T-helper 2 cell treated with Interferon-gamma antibody and Interleukin-4, amounts not matched to agents 5 μg/mL and 100 μg/mL, for 36 hours (primary cell): ENCODE measurements around the gene TCTA.
"Not testable (repeated sequence)": the region's sequence is repeated elsewhere in the genome, so short reads cannot be mapped to it uniquely, and the experiment has no call there.

Experiments used
- DNase-seq: peaks from one replicate; pipeline ENCODE4 v3.0.0; 2021; ENCODE audit warnings: low spot score
- H3K27ac Mint-ChIP-seq: one replicate; pipeline ENCODE4 v1.8.0; 2021; ENCODE audit warnings: mild to moderate bottlenecking, mixed read lengths
- H3K27me3 Mint-ChIP-seq: one replicate; pipeline ENCODE4 v1.8.0; 2021; ENCODE audit warnings: low read depth, mixed read lengths
- H3K36me3 Mint-ChIP-seq: one replicate; pipeline ENCODE4 v1.8.0; 2021; ENCODE audit warnings: low read depth, mixed read lengths
- H3K4me1 Mint-ChIP-seq: one replicate; pipeline ENCODE4 v1.8.0; 2021; ENCODE audit warnings: low read depth, mixed read lengths
- H3K4me3 Mint-ChIP-seq: one replicate; pipeline ENCODE4 v1.8.0; 2022; ENCODE audit warnings: mild to moderate bottlenecking, moderate library complexity, mixed read lengths
- H3K9me3 Mint-ChIP-seq: one replicate; pipeline ENCODE4 v1.8.0; 2021; ENCODE audit warnings: mixed read lengths

Gene TCTA

DNA sequence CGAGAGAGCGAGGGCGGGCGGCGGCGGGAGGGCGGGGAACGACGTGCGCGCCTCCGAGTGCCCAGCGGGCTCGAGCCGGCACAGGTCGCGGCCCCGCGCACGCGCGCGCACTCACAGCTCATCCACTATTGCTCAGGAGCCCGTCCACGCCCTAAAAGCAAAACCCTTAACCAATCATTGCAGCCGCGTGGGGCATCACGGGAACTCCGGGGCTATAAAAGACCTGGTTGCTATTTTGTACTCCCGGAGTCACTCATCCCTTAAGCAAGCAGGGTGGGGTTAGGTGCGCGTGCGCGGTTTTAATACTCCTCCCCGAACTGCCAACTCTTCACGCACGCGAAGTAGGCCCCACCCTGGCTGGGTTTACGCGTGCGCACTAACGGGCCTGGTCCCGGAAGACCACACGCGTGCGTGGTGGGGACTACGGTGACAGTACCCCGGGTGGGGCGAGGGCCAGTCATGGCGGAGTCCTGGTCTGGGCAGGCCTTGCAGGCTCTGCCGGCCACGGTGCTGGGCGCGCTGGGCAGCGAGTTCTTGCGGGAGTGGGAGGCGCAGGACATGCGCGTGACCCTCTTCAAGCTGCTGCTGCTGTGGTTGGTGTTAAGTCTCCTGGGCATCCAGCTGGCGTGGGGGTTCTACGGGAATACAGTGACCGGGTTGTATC, at the start of gene TCTA, which contains the start of gene RHOA:
Gene TCTA, plus strand, starts transcription at position 456 of the 664 bp plus-strand sequence. Its CDS starts 4 bp downstream, at position 460.
Gene RHOA, minus strand, starts transcription at position 9 of the 664 bp plus-strand sequence. CDS start 36,387 bp downstream, outside the sequence.
- Mint-ChIP-seq H3K36me3 (peaks cover 51% of the 10 kb centered on the region), H3K27ac (peak within 1 kb of the TSS; percentile 90), H3K4me1 (peaks cover 51% of the 10 kb centered on the region), H3K4me3 (peak within 1 kb of the TSS; percentile 94), H3K27me3 (no peaks in the 10 kb centered on the region), H3K9me3 (no peaks in the 10 kb centered on the region)
- DNase-seq = peak; percentile 99

- Mint-ChIP-seq H3K27me3 (no peaks in the 10 kb centered on the region), H3K4me3 (no peak overlapping the region), H3K9me3 (no peaks in the 10 kb centered on the region), H3K36me3 (peaks cover 65% of the 10 kb centered on the region), H3K27ac (no peak overlapping the region), H3K4me1 (peaks cover 23% of the 10 kb centered on the region)
- DNase-seq = no peak
Observed at GRCh38 chr3:49362561-49362960, 49.7 kb upstream of the TCTA start.

- H3K4me1 Mint-ChIP-seq = peaks cover 8% of the 10 kb centered on the region
- no peaks in the 10 kb centered on the region for H3K27me3 Mint-ChIP-seq
- no peaks in the 10 kb centered on the region for H3K9me3 Mint-ChIP-seq
- H3K4me3 Mint-ChIP-seq = no peak overlapping the region
- no peak for DNase-seq
- no peak overlapping the region for H3K27ac Mint-ChIP-seq
- H3K36me3 Mint-ChIP-seq = peaks cover 71% of the 10 kb centered on the region
Observed at GRCh38 chr3:49370585-49371290, 41.5 kb upstream of the TCTA start.

DNA sequence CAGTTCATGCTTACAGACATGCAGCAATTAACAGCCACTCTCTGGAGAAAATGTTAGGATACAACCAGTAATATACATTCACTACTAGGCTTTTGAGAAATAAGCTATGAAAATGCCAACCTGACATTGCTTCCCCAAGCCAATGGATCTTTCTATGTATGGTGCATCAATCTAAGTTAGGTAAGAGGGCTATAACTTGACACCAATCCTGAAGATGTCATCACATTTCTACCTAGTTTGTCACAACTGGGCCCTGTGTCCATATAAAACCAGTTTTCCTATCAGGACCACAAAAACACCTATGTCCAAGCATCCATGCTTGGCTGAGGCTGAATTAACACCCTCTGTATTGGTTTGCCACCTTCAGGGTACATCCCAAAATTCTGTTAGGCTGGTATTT, 40.3 kb upstream of the TCTA start:
- peaks cover 59% of the 10 kb centered on the region for H3K36me3 Mint-ChIP-seq
- no peak for DNase-seq
- no peak overlapping the region for H3K27ac Mint-ChIP-seq
- H3K27me3 Mint-ChIP-seq = no peaks in the 10 kb centered on the region
- H3K4me3 Mint-ChIP-seq = no peak overlapping the region
- peaks cover 8% of the 10 kb centered on the region for H3K4me1 Mint-ChIP-seq
- H3K9me3 Mint-ChIP-seq = no peaks in the 10 kb centered on the region

DNA sequence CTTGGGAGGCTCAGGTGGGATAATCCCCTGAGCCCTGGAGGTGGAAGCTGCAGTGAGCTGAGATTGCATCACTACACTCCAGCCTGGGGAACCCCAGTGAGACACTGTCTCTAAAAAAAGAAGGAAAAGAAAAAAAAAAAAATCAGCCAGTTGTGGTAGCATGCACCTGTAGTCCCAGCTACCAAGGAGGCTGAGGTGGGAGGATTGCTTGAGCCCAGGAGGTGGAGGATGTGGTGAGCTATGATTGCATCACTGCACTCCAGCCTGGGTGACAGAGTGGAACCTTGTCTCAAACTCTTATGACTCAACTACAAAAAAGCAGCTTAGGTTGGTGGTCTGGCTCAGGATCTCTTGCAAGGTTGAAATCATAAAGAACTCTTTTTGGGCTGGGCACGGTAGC, 34.7 kb upstream of the TCTA start:
- peak; percentile 47 for DNase-seq
- H3K4me3 Mint-ChIP-seq = no peak overlapping the region
- peak overlapping the region; percentile 52 for H3K27ac Mint-ChIP-seq
- peaks cover 46% of the 10 kb centered on the region for H3K36me3 Mint-ChIP-seq
- peaks cover 16% of the 10 kb centered on the region for H3K4me1 Mint-ChIP-seq
- H3K9me3 Mint-ChIP-seq = no peaks in the 10 kb centered on the region
- no peaks in the 10 kb centered on the region for H3K27me3 Mint-ChIP-seq

DNA sequence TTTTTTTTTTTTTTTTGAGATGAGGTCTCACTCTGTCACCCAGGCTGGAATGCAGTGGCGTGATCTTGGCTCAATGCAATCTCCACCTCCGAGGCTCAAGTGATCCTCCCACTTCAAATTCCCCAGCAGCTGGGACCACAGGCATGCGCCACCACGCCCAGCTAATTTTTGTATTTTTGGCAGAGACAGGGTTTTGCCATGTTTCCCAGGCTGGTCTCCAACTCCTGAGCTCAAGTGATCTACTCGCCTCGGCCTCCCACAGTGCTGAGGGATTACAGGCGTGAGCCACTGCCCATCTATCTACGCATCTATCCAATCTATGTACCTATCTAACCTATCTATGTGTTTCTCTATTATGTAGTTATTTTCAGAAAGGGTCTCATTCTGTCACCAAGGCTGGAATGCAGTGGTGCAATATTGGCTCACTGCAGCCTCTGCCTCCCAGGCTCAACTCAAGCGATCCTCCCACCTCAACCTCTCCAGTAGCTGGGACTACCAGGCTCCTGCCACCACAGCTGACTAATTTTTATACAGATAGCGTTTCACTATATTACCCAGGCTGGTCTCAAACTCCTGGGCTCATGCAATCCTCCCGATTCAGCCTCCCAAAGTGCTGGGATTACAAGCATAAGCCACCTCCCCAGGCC, 33.9 kb upstream of the TCTA start:
- H3K9me3 Mint-ChIP-seq = no peaks in the 10 kb centered on the region
- no peak overlapping the region for H3K27ac Mint-ChIP-seq
- H3K4me1 Mint-ChIP-seq = peaks cover 16% of the 10 kb centered on the region
- H3K27me3 Mint-ChIP-seq = no peaks in the 10 kb centered on the region
- DNase-seq = no peak
- no peak overlapping the region for H3K4me3 Mint-ChIP-seq
- peaks cover 40% of the 10 kb centered on the region for H3K36me3 Mint-ChIP-seq

DNA sequence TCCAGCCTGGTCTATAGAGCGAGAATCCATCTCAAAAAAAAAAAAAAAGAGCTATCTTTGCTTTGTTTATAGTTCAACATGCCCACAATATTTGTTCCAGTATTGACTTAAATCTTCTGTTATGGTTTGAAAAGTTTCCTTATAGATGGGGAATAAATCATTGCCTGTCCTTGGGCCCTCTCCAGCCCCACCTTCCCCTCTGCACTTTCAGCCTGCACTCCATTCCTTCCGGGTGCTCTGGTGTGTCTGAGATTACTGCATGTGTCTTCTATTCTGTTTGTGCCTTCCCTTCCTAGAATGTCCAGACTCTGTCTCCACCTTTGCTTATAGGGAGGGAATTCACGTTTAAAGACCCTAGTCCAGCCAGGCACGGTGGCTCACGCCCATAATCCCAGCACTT, 28.8 kb upstream of the TCTA start:
- Mint-ChIP-seq H3K4me3 (no peak overlapping the region), H3K27ac (no peak overlapping the region), H3K9me3 (no peaks in the 10 kb centered on the region), H3K27me3 (no peaks in the 10 kb centered on the region), H3K36me3 (peaks cover 28% of the 10 kb centered on the region), H3K4me1 (peaks cover 16% of the 10 kb centered on the region)
- DNase-seq = no peak

GRCh38 chr3:49385617-49386016, 26.6 kb upstream of the TCTA start:
- Mint-ChIP-seq H3K4me1 (peaks cover 11% of the 10 kb centered on the region), H3K4me3 (no peak overlapping the region), H3K27me3 (no peaks in the 10 kb centered on the region), H3K27ac (no peak overlapping the region), H3K9me3 (no peaks in the 10 kb centered on the region), H3K36me3 (peaks cover 24% of the 10 kb centered on the region)
- no peak for DNase-seq

DNA sequence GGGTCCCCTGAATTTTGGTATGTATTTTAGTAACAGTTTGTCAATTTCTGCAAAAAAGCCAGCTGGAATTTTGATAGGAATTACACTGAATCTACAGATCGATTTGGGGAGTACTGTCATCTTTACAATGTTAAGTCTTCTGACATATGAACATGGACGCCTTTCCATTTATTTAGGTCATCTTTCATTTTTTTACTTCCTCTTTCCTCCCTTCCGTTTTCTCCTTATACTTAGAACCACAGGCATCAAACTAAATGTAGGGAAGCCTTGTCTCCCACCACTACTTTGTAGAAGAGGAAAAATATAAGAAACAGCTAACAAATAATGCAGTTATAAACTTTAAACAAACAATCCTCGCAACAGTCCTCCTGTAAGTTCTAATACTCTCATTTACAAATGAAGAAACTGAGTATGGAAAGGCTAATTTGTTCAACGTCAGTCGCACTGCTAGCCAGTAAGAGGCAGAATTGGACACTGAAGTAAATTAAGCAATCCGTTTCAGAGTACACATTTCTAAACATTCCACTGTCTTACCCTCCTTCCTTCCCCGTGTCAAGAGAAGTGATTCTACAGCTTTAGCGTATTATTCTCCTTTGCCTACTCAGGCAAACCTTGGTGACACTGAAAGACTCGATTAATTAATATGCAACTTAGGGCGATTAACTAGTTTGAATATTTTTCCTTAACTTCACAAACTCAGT, 26.0 kb upstream of the TCTA start:
- H3K27me3 Mint-ChIP-seq = no peaks in the 10 kb centered on the region
- H3K9me3 Mint-ChIP-seq = no peaks in the 10 kb centered on the region
- H3K36me3 Mint-ChIP-seq = peaks cover 24% of the 10 kb centered on the region
- peaks cover 11% of the 10 kb centered on the region for H3K4me1 Mint-ChIP-seq
- no peak overlapping the region for H3K4me3 Mint-ChIP-seq
- H3K27ac Mint-ChIP-seq = no peak overlapping the region
- no peak for DNase-seq

DNA sequence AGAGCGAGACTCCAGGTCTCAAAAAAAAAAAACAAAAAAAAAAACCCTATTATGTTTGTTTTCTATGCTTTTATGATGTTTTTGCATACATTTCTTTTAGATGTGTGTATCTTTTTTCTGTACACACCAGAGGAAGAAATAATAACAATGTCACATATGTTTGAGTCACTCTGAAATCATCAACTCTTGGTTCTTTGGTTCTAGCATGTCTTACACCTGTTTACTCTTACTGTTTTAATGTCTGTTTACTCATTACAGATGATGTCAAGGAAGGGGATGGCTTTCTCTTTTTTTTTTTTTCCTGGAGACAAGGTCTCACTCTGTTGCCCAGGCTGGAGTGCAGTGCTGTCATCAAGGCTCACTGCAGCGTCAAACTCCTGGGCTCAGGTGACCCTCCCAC, 24.5 kb upstream of the TCTA start:
- H3K27me3 Mint-ChIP-seq = no peaks in the 10 kb centered on the region
- H3K4me1 Mint-ChIP-seq = peaks cover 11% of the 10 kb centered on the region
- H3K9me3 Mint-ChIP-seq = no peaks in the 10 kb centered on the region
- H3K36me3 Mint-ChIP-seq = peaks cover 24% of the 10 kb centered on the region
- no peak overlapping the region for H3K4me3 Mint-ChIP-seq
- H3K27ac Mint-ChIP-seq = no peak overlapping the region
- DNase-seq = no peak

DNA sequence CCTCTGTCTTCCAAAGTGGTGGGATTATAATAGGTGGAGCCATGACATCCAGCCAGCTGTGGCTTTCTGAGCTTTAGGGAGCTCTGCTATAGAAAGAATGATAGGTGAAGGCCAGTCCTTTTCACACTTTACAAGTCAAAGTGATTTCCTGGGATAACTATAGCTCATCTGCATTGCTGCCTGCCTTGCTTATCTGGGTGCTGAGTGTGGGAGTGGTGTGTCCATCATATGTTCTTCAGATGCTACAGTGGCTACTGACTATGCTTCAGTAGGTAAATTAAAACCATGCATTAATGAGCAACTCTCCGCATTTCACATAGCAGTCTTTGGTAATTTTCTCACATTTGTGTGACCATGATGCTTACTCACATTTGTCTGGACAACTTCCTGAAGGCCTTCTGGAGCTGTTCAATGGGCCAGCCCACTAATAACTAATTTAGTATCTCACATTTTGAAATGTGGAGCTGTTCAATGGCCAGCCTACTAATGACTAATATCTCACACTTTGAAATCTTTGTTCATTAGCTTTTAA, 23.9 kb upstream of the TCTA start:
- peaks cover 25% of the 10 kb centered on the region for H3K36me3 Mint-ChIP-seq
- peaks cover 13% of the 10 kb centered on the region for H3K4me1 Mint-ChIP-seq
- DNase-seq = no peak
- H3K4me3 Mint-ChIP-seq = no peak overlapping the region
- H3K27me3 Mint-ChIP-seq = no peaks in the 10 kb centered on the region
- H3K9me3 Mint-ChIP-seq = no peaks in the 10 kb centered on the region
- H3K27ac Mint-ChIP-seq = no peak overlapping the region

DNA sequence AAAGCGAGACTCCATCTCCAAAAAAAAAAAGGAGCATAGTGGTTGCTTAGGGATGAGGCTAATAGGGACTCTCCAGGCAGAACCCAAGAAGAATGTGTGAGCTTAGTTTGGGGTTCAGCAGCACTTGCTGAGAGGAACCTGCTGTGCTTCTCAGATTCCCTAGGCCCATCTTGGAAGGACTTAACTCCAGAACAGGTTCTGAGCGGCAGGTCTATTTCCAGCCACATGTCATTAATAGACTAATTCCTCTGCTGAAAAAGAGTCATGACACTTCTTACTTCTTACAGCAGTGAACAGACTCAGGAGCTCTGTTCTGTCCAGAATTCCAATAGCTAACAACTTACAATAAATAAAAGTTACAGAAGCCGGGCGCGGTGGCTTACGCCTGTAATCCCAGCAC, 22.9 kb upstream of the TCTA start:
- Mint-ChIP-seq H3K4me1 (peaks cover 15% of the 10 kb centered on the region), H3K36me3 (peaks cover 23% of the 10 kb centered on the region)

DNA sequence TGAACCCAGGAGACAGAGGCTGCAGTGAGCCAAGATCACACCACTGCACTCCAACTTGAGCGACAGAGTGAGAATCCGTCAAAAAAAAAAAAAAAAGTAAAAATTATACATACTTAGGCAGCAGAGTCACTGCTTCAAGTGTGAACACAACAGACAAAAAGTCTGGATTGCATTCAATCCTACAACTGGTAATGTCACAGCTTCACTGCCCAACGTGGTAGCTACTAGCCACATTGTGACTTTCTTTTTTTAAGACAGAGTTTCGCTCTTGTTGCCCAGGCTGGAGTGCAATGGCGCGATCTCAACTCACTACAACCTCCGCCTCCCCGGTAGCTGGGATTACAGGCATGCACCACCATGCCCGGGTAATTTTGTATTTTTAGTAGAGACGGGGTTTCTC, 20.9 kb upstream of the TCTA start:
- not testable (repeated sequence) for DNase-seq, H3K4me3 Mint-ChIP-seq, H3K27me3 Mint-ChIP-seq, H3K27ac Mint-ChIP-seq, H3K9me3 Mint-ChIP-seq
- H3K36me3 Mint-ChIP-seq = peaks cover 27% of the 10 kb centered on the region
- H3K4me1 Mint-ChIP-seq = peaks cover 13% of the 10 kb centered on the region

More for the DNA sequence above, 22.9 kb upstream of the TCTA start:
- H3K9me3 Mint-ChIP-seq = no peaks in the 10 kb centered on the region
- no peak overlapping the region for H3K4me3 Mint-ChIP-seq
- H3K27ac Mint-ChIP-seq = no peak overlapping the region
- DNase-seq = no peak
- H3K27me3 Mint-ChIP-seq = no peaks in the 10 kb centered on the region
